Activated CD4-positive, CD25-positive, alpha-beta regulatory T cell treated with anti-CD3 and anti-CD28 coated beads, Interleukin-2, amount 50 U/mL, for 24 hours (primary cell): ENCODE data around the gene LSM3.
"Not testable (repeated sequence)": the region's sequence is repeated elsewhere in the genome, so short reads cannot be mapped to it uniquely, and the experiment has no call there.

Source experiments
- ATAC-seq, 2 donors: fragments of 150-1000 bp; cut with Tn5 transposase; one replicate each; pipeline ENCODE4 v1.10.0; 2021; ENCODE audit warnings: mild to moderate bottlenecking in 1 of 2, moderate library complexity in 1 of 2

The LSM3 gene

DNA sequence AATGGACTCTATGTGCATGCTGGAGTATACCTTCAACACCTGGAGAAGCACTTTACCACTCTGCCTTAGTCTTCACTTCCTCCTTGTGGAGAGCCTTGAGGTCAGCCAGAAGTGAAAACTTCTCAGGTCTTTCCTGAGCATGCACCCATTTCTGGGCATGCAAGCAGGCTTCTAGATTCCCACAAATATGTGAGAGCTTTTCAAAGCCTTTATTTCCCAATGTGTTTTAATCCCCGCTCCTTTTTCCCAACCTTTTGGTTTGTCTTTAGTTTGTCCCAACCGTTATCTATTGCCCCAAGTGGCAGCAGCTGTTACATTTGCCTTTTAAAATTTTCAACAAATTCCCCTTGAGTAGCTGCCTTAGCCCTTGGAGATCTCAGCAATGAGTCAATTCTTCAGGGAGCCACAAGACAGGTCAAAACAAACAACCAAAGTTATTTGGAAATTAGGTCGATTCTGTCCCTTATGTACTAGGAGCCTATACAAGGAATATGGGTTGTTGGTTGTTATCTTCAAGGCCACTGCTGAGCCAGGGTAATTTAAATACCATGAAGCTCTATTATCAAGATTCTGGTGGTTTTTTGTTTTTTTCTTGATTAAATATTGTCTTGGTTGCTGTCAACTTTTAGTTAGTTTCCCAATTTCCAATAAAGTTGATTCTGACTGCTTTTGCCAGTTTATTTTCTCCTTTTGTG is 44.4 kb downstream of the LSM3 start:
- ATAC-seq: no peak

- ATAC-seq: no peak
Observed at GRCh38 chr3:14223595-14223994, 45.0 kb downstream of the LSM3 start.

DNA sequence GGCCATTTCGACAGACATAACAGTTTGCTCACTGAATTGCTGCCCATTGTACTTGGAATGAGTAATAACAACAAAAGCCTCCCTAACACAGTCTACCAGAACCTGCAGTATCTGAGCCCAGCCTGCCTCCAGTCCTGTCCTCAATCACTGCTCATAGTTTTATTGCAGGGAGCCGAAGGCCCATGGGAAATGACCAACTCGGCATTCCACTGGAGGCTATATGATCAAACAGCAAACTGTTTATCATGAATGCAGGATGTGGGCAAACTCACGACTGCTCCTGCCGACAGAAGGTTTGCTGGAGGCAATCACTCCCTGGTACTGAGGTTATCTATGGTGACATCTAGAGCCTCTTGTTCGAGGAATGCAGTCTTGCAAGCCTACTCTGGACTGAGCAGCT is 46.3 kb downstream of the LSM3 start:
- no peak for ATAC-seq

- ATAC-seq: no peak
Observed at GRCh38 chr3:14225421-14225820, 46.8 kb downstream of the LSM3 start.

DNA sequence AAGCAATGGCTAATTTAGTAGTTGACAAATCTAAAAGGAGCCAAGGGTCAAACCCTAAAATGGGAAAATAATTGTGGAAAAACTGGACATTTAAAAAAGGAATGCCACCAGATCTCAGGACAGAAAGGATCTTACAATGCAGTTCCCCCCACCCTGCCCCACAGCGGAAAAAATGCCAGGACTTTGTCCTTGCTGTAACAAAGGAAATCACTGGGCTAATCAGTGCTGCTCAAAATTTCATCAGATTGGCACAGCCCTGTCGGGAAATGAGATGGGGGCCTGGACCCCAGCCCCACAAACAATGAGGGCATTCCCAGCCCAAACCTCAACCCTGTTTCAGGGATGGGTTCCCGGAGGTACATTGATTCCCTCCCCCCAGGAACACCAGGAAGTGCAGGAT is 47.7 kb downstream of the LSM3 start:
- ATAC-seq: not testable (repeated sequence)

DNA sequence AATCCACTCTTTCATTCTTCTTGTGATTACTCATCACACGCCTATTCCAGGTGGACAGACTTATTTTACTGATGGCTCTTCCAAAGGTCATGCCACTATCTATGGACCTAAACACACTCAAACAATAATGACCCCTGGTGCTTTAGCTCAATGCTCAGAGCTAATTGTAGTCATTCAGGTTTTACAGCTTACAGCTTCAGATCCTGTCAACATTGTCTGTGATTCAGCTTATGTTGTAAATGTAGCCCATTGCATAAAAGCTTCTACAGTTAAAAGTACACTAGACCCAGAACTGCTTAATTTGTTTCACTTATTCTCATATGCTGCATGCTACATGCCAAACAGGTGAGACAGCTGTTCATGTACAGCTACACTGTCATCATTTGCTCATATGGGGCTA is 49.2 kb downstream of the LSM3 start:
- ATAC-seq: no peak

GRCh38 chr3:14228681-14229470 is 50.3 kb downstream of the LSM3 start:
- no peak for ATAC-seq

GRCh38 chr3:14229695-14230094 is 51.1 kb downstream of the LSM3 start:
- not testable (repeated sequence) for ATAC-seq

- ATAC-seq: no peak
Observed at GRCh38 chr3:14230729-14231128, 52.1 kb downstream of the LSM3 start.

- ATAC-seq: no peak
Observed at GRCh38 chr3:14231145-14231990, 52.8 kb downstream of the LSM3 start.

GRCh38 chr3:14231998-14232501 is 53.4 kb downstream of the LSM3 start:
- ATAC-seq: no peak

GRCh38 chr3:14234251-14235002 is 55.8 kb downstream of the LSM3 start:
- ATAC-seq: no peak

DNA sequence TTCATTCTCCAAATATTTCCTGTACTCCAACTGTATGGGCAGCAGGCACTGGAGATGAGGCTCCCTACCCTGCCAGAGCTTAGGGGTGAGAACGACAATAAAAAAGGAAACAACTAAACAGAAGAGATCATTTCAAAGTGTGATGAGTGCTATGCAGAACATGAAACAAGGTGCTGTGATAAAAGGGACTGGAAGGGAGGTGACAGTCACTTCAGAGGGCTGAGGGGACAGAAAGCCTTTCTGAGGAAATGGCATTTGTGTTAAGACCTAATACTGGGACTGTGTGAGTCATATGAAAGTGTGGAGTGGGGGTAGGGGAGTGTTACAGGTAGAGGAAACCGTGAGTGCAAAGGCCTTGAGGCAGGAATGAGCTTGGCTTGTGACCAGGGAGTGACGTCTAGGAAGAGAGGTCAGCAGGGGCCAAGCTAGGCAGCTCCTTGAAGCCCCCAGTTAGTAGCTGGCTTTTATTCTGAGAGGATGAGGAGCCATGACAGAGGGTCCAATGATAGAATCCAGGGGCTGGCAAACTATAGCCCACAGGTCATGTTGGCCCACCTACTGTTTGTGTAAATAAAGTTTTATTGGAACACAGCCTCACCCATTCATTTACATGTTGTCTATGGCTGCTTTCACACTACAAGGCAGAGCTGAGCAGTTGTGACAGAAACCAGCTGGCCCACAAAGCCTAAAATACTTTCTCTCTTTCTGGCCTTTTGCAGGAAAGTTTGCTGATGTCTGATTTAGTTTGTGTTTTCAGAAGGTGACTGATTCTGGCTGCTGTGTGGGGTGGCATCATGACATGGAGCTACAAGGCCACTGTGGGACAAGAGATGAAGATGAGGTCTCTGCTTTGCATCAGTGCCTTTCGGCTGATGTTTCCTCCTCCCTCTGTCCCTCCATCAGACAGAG is 56.6 kb downstream of the LSM3 start:
- no peak for ATAC-seq

GRCh38 chr3:14235912-14236295 is 57.3 kb downstream of the LSM3 start:
- ATAC-seq: no peak

GRCh38 chr3:14236902-14237301 is 58.3 kb downstream of the LSM3 start:
- ATAC-seq: no peak

DNA sequence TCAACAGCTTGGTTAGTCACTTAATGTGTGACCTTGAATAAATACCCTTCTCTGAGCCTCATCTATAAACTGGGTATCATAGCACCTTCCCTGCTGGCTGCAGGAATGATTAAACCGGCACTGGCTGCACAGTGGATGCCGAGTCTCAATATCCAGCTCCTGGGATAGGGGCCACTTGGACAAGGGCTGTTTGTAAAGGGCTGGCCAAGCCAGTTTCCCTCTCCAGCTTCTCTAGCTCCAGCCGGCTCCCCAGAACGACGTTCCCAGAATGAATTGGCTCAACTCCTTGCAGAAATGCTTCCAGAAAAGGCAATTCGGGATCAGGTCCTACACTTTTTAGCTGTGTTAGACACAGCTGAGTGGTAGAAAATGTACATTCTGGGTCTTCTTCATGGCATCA is 58.8 kb downstream of the LSM3 start:
- ATAC-seq: no peak

DNA sequence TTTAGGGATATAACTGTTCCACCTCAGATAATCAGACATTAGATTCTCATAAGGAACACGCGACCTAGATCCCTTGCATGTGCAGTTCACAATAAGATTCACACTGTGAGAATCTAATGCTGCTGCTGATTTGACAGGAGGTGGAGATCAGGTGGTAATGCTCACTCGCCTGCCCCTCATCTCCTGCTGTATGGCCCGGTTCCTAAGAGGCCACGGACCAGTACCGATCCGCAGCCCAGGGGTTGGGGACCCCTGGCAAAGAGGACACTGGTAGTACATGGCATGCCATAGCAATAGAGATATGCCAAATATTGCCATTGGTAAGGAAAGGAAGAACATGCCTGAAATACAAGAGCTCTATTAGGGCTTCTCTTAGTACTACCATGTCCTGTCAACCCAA is 59.7 kb downstream of the LSM3 start:
- ATAC-seq: no peak

DNA sequence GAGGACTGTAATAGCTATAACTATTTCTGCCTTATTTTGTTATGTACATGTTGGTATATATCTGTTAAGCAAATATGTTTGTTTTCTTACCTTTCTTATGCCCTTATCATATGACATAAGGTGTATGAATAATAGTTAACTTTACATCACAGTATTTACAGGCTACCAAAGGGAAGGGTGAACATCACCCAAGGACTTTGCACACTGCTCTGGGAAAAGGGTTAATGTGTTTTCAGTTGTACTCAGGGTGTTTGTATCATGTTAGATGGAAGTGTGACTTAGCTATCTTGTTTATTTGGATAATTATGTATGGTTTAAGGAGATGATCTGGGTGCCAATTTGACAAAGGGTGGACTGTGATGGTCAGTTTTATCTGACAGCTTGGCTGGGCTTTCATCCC is 60.3 kb downstream of the LSM3 start:
- ATAC-seq: no peak

DNA sequence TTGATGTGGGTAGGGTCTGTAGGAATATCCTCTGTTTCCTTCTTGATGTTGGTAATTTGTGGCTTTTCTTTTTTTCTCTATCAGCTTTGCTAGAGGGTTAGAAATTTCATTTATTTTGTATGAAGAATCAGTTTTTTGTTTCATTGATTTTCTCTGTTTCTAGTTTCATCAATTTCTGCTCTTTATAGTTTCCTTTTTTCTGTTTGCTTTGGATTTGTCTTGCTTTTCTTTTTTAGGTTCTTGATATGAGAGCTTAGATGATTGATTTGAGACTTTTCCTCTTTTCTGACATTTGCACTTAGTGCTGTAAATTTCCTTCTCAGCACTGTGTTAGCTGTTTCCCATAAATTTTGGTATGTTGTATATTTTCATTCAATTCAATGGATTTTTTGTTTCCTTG is 61.3 kb downstream of the LSM3 start:
- ATAC-seq: no peak

DNA sequence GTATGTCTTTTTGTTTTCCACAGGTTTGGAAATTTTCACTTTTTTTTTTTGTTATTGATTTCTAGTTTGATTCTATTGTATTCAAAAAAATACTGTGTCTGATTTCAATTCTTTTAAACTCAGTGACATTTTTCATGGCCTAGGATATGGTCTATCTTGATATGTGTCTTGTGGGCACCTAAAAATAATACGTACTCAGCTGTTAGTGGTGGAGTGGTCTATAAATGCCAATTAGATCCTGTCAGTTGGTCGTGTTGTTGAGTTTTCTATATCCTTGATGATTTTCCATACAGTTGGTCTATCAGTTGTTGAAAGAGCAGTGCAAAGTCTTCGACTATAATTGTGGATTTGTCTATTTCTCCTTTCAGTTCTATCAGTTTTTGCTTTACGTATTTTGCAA is 61.7 kb downstream of the LSM3 start:
- ATAC-seq: no peak

- no peak for ATAC-seq
Observed at GRCh38 chr3:14241716-14242115, 63.1 kb downstream of the LSM3 start.
